Anterior cingulate cortex (tissue), 58 donors: Measurements from ENCODE around the gene GPR65.
"Not testable (repeated sequence)": the region's sequence is repeated elsewhere in the genome, so short reads cannot be mapped to it uniquely, and the experiment has no call there.

ENCODE experiments used
- DNase-seq, 58 donors: peaks; one replicate each; lab custom pipeline; 2025; lab: John Stamatoyannopoulos, UW

The GPR65 gene

GRCh38 chr14:88003425-88003824 is 1.5 kb upstream of the GPR65 start:
- DNase-seq, result no peak

- no peak for DNase-seq
Measured at GRCh38 chr14:88004506-88005036, 364 bp upstream of the GPR65 start.

GRCh38 chr14:88005978-88006851 is 1.3 kb downstream of the GPR65 start:
- DNase-seq, result no peak

- DNase-seq, result no peak
Measured at GRCh38 chr14:88007608-88008007, 2.7 kb downstream of the GPR65 start.

- DNase-seq, result no peak
Measured at GRCh38 chr14:88008039-88008742, 3.3 kb downstream of the GPR65 start.

- DNase-seq, result no peak
Measured at GRCh38 chr14:88009486-88009885, 4.6 kb downstream of the GPR65 start.

GRCh38 chr14:88010331-88010730 is 5.4 kb downstream of the GPR65 start:
- DNase-seq, result no peak

GRCh38 chr14:88012495-88012894 is 7.6 kb downstream of the GPR65 start:
- DNase-seq, result no peak

- DNase-seq, result peak in 54 of 58 donors; percentile 2 to 79 (median 40)
Measured at GRCh38 chr14:88013750-88014349, 8.9 kb downstream of the GPR65 start.

GRCh38 chr14:88016768-88017167 is 11.8 kb downstream of the GPR65 start:
- DNase-seq, result no peak

- no peak for DNase-seq
Measured at GRCh38 chr14:88017535-88017934, 12.6 kb downstream of the GPR65 start.

GRCh38 chr14:88023658-88024187 is 18.8 kb downstream of the GPR65 start:
- DNase-seq, result no peak

GRCh38 chr14:88024252-88025086 is 19.5 kb downstream of the GPR65 start:
- not testable (repeated sequence) for DNase-seq

GRCh38 chr14:88025313-88025712 is 20.4 kb downstream of the GPR65 start:
- DNase-seq, result no peak

GRCh38 chr14:88026890-88027289 is 22.0 kb downstream of the GPR65 start:
- no peak for DNase-seq

GRCh38 chr14:88029500-88029899 is 24.6 kb downstream of the GPR65 start:
- DNase-seq, result no peak

GRCh38 chr14:88030079-88030478 is 25.1 kb downstream of the GPR65 start:
- DNase-seq, result no peak

- DNase-seq, result no peak
Measured at GRCh38 chr14:88030892-88031291, 26.0 kb downstream of the GPR65 start.

GRCh38 chr14:88032373-88032772 is 27.4 kb downstream of the GPR65 start:
- DNase-seq, result no peak

- peak in 1 of 58 donors; percentile 30 for DNase-seq
Measured at GRCh38 chr14:88034076-88034475, 29.1 kb downstream of the GPR65 start.
